ENCODE results near the gene PLIN1. TPM values are rescaled to one million over a fixed set of nuclear protein-coding genes. Genes with fewer than 3 reads are reported as not detected.

PLIN1 gene
- total RNA-seq, 1 experiment from 2014 or later = 0.35 TPM

GRCh38 chr15:89677381-89677780 lies 1.8 kb downstream of the PLIN1 start:
- no TSS peak for BruUV-seq (replicated peaks)
- DNase-seq = no peak
- intact Hi-C loops (cut with micrococcal nuclease; ENCODE audit: unreplicated experiment) = no loop called here
- no peaks in the 10 kb centered on the region for H3K36me3 Mint-ChIP-seq (ENCODE audit: insufficient read depth, unreplicated experiment)
- H3K27ac Mint-ChIP-seq (ENCODE audit: unreplicated experiment) = no peak overlapping the region
- no peak for TF ChIP-seq CTCF (IDR thresholded peaks at IDR 0.05; ENCODE audit: unreplicated experiment)
- H3K27me3 Mint-ChIP-seq (ENCODE audit: unreplicated experiment) = no peaks in the 10 kb centered on the region
- no peak overlapping the region for H3K4me3 Mint-ChIP-seq (ENCODE audit: low read depth, unreplicated experiment)
- CTCF ChIA-PET = interaction anchor here (0.5 kb wide), 1 partner anchor 83 kb away, joined by 3 read pairs; no protein-coding TSS in a partner anchor
- peaks cover 29% of the 10 kb centered on the region for H3K4me1 Mint-ChIP-seq (ENCODE audit: low read depth, unreplicated experiment)
- H3K9me3 Mint-ChIP-seq (ENCODE audit: low read depth, unreplicated experiment) = no peaks in the 10 kb centered on the region

- H3K4me1 Mint-ChIP-seq (ENCODE audit: low read depth, unreplicated experiment) = peaks cover 14% of the 10 kb centered on the region
- TF ChIP-seq CTCF (IDR thresholded peaks at IDR 0.05; ENCODE audit: unreplicated experiment) = no peak
- CTCF ChIA-PET = no interaction called here
- no peak overlapping the region for H3K4me3 Mint-ChIP-seq (ENCODE audit: low read depth, unreplicated experiment)
- H3K36me3 Mint-ChIP-seq (ENCODE audit: insufficient read depth, unreplicated experiment) = no peaks in the 10 kb centered on the region
- no peak overlapping the region for H3K27ac Mint-ChIP-seq (ENCODE audit: unreplicated experiment)
- H3K27me3 Mint-ChIP-seq (ENCODE audit: unreplicated experiment) = peaks cover 7% of the 10 kb centered on the region
- intact Hi-C loops (cut with micrococcal nuclease; ENCODE audit: unreplicated experiment) = no loop called here
- no TSS peak for BruUV-seq (replicated peaks)
- DNase-seq = no peak
- no peaks in the 10 kb centered on the region for H3K9me3 Mint-ChIP-seq (ENCODE audit: low read depth, unreplicated experiment)
These were observed 3.6 kb downstream of the PLIN1 start for GRCh38 chr15:89675606-89676005.

- intact Hi-C loops (cut with micrococcal nuclease; ENCODE audit: unreplicated experiment) = no loop called here
- H3K4me1 Mint-ChIP-seq (ENCODE audit: low read depth, unreplicated experiment) = peaks cover 3% of the 10 kb centered on the region
These were observed 4.6 kb downstream of the PLIN1 start for GRCh38 chr15:89674526-89674925.

GRCh38 chr15:89673165-89673512 lies 6.0 kb downstream of the PLIN1 start:
- no peak for DNase-seq
- Mint-ChIP-seq H3K36me3 (ENCODE audit: insufficient read depth, unreplicated experiment) (no peaks in the 10 kb centered on the region), H3K9me3 (ENCODE audit: low read depth, unreplicated experiment) (no peaks in the 10 kb centered on the region), H3K27me3 (ENCODE audit: unreplicated experiment) (peaks cover 15% of the 10 kb centered on the region), H3K27ac (ENCODE audit: unreplicated experiment) (no peak overlapping the region), H3K4me1 (ENCODE audit: low read depth, unreplicated experiment) (no peaks in the 10 kb centered on the region), H3K4me3 (ENCODE audit: low read depth, unreplicated experiment) (no peak overlapping the region)
- CTCF ChIA-PET = interaction anchor here (2.3 kb wide), 1 partner anchor 10 kb away, joined by 6 read pairs; no protein-coding TSS in a partner anchor
- intact Hi-C loops (cut with micrococcal nuclease; ENCODE audit: unreplicated experiment) = no loop called here
- no peak for TF ChIP-seq CTCF (IDR thresholded peaks at IDR 0.05; ENCODE audit: unreplicated experiment)
- BruUV-seq (replicated peaks) = no TSS peak

More at GRCh38 chr15:89674526-89674925, 4.6 kb downstream of the PLIN1 start:
- no TSS peak for BruUV-seq (replicated peaks)
- Mint-ChIP-seq H3K4me3 (ENCODE audit: low read depth, unreplicated experiment) (no peak overlapping the region), H3K27me3 (ENCODE audit: unreplicated experiment) (peaks cover 15% of the 10 kb centered on the region), H3K9me3 (ENCODE audit: low read depth, unreplicated experiment) (no peaks in the 10 kb centered on the region), H3K27ac (ENCODE audit: unreplicated experiment) (no peak overlapping the region), H3K36me3 (ENCODE audit: insufficient read depth, unreplicated experiment) (no peaks in the 10 kb centered on the region)
- no peak for DNase-seq
- CTCF ChIA-PET = no interaction called here
- TF ChIP-seq CTCF (IDR thresholded peaks at IDR 0.05; ENCODE audit: unreplicated experiment) = no peak

Data from Calu3 (cell line).